Sigmoid colon (tissue), 7 donors: ENCODE data around the gene EXOC1. TPM values are rescaled to one million over a fixed set of nuclear protein-coding genes. Genes with fewer than 3 reads are reported as not detected.

Source experiments
- DNase-seq: peaks from one replicate; pipeline ENCODE4 v3.0.0-alpha.2; 2019
- H3K27ac ChIP-seq, 4 donors: fragments of 200-600 bp; sonication (generic); one replicate each; pipeline ENCODE4 v1.5.1; 2016 to 2019; ENCODE audit warnings: mild to moderate bottlenecking in 1 of 4
- H3K27me3 ChIP-seq, 3 donors: fragments of 200-600 bp; sonication (generic); one replicate each; pipeline ENCODE4 v1.5.1; 2019; ENCODE audit warnings: mild to moderate bottlenecking in 1 of 3
- H3K36me3 ChIP-seq, 4 donors: fragments of 200-600 bp; sonication (generic); one replicate each; pipeline ENCODE4 v1.5.1; 2016 to 2019
- H3K4me1 ChIP-seq, 4 donors: fragments of 200-600 bp; sonication (generic); one replicate each; pipeline ENCODE4 v1.5.1; 2017 to 2019
- H3K4me3 ChIP-seq, 4 donors: fragments of 200-600 bp; sonication (generic); one replicate each; pipeline ENCODE4 v1.5.1; 2017 to 2019; ENCODE audit warnings: mild to moderate bottlenecking in 2 of 4, moderate library complexity in 1 of 4
- H3K9me3 ChIP-seq, 4 donors: fragments of 200-600 bp in 3 of 4; sonication (generic) in 3 of 4; one replicate each; pipeline versions ENCODE4 v1.5.1 to v1.6.1; 2013 to 2019
- EP300 ChIP-seq, 4 donors: sonication (generic); formaldehyde crosslinking; IDR thresholded peaks; one replicate each; pipeline ENCODE4 v1.6.1; 2017; ENCODE audit warnings: antibody characterized with exemption in 4 of 4
- POLR2A ChIP-seq, 2 donors: fragments of 450-650 bp; IDR thresholded peaks; one replicate each; pipeline ENCODE4 v1.6.1; 2016; ENCODE audit warnings: antibody characterized with exemption in 2 of 2, mild to moderate bottlenecking in 2 of 2, moderate library complexity in 2 of 2
- POLR2AphosphoS5 ChIP-seq, 4 donors: sonication (generic); formaldehyde crosslinking; IDR thresholded peaks; one replicate each; pipeline ENCODE4 v1.6.1; 2017; ENCODE audit warnings: antibody characterized with exemption in 4 of 4
- WGBS, 2 donors: extraction: QIAGEN DNeasy Blood & Tissue Kit; methylation state at CpG; one replicate each; pipeline ENCODE4 v1.1.7; 2013; 5-methylcytosine and 5-hydroxymethylcytosine counted together
- intact Hi-C: fragments of 100-400 bp; cut with DNase I; formaldehyde crosslinking; loops from one replicate; pipeline ENCODE4 v1.15.1; 2023
- polyA plus RNA-seq, 3 donors: library from polyadenylated mRNA; stranded (reverse); fragments of 200-250 nt; gene quantifications; one replicate each; pipeline ENCODE4 v1.2.3, GENCODE V29; 2013
- total RNA-seq, 4 donors: library from RNA; depleted of rRNA; stranded (reverse); fragments of >200 nt; gene quantifications; one replicate each; pipeline ENCODE4 v1.1.0, GENCODE V29; 2016
- TF ChIP-seq, protein P1 (sequence below), 4 experiments: fragments of 450-650 bp in 3 of 4; fragments of 200-600 bp in 1 of 4; IDR thresholded peaks; one replicate each; pipeline ENCODE4 v1.5.1; 2016 to 2019; ENCODE audit warnings: antibody characterized with exemption in 4 of 4, mild to moderate bottlenecking in 3 of 4, moderate library complexity in 2 of 4
- donor health status: healthy with polysubstance abuse.
- donor health status: Bipolar disorder and iron deficiency.
- donor health status: healthy.

The EXOC1 gene
- total and polyA plus RNA-seq, 7 donors, result 14.5 to 49.0 (median 18.3) TPM

DNA sequence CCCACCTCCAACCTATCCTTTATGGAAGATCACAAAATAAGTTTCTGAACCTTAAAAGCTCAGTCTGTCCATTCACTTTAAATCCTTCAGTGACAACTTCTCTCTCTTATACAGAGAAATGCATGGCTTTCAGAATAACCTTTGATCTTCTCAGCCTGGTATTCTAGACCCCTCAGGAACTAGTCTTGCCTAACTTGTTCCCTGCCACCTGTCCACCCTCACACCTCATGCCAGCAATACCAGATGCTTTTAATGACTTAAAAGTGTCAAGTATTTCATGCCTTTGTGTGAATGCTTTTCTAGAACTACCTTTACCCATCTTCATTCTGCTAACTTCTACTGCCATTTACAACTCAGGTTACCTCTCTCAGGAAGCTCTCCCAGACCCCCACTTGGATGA, 26.5 kb upstream of the EXOC1 start:
- TF ChIP-seq, protein P1, sequence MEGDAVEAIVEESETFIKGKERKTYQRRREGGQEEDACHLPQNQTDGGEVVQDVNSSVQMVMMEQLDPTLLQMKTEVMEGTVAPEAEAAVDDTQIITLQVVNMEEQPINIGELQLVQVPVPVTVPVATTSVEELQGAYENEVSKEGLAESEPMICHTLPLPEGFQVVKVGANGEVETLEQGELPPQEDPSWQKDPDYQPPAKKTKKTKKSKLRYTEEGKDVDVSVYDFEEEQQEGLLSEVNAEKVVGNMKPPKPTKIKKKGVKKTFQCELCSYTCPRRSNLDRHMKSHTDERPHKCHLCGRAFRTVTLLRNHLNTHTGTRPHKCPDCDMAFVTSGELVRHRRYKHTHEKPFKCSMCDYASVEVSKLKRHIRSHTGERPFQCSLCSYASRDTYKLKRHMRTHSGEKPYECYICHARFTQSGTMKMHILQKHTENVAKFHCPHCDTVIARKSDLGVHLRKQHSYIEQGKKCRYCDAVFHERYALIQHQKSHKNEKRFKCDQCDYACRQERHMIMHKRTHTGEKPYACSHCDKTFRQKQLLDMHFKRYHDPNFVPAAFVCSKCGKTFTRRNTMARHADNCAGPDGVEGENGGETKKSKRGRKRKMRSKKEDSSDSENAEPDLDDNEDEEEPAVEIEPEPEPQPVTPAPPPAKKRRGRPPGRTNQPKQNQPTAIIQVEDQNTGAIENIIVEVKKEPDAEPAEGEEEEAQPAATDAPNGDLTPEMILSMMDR (IDR thresholded peaks at IDR 0.05), result no peak
- no peaks in the 10 kb centered on the region for H3K9me3 ChIP-seq
- no peaks in the 10 kb centered on the region for H3K27me3 ChIP-seq
- H3K36me3 ChIP-seq, result no peaks in the 10 kb centered on the region
- intact Hi-C loops, result no loop called here
- no peak overlapping the region for H3K4me3 ChIP-seq
- no peak overlapping the region for H3K27ac ChIP-seq
- no peak for DNase-seq
- H3K4me1 ChIP-seq, result no peaks in the 10 kb centered on the region

DNA sequence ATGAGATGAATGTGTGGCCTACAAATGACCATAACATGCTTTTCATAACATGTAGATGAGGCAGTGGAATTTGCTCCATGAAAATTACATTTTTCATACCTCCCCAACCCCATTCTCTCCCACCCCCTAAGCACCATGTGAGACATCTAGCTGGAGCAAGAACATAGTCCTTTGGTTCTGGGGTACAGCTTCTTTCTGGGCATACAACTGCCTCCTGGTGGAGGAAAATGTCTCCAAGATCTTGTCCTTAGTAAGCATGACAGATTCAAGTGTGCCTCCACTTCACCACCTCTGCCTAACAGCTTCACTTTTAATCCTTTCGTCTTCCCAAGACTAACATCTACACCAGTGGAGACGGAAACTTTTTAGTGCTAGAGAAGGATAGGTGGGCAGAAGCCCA, 25.9 kb upstream of the EXOC1 start:
- DNase-seq, result no peak
- H3K9me3 ChIP-seq, result no peaks in the 10 kb centered on the region
- 73 to 78% methylated on average over 2 of the region's 2 CpGs for WGBS, 2 donors
- H3K4me1 ChIP-seq, result no peaks in the 10 kb centered on the region
- H3K27ac ChIP-seq, result no peak overlapping the region
- H3K4me3 ChIP-seq, result no peak overlapping the region
- TF ChIP-seq POLR2AphosphoS5 (IDR thresholded peaks at IDR 0.05), result no peak
- TF ChIP-seq, protein P1 (IDR thresholded peaks at IDR 0.05), result no peak
- TF ChIP-seq EP300 (IDR thresholded peaks at IDR 0.05), result no peak
- no peak for TF ChIP-seq POLR2A (IDR thresholded peaks at IDR 0.05)
- no peaks in the 10 kb centered on the region for H3K36me3 ChIP-seq
- H3K27me3 ChIP-seq, result no peaks in the 10 kb centered on the region
- intact Hi-C loops, result no loop called here

DNA sequence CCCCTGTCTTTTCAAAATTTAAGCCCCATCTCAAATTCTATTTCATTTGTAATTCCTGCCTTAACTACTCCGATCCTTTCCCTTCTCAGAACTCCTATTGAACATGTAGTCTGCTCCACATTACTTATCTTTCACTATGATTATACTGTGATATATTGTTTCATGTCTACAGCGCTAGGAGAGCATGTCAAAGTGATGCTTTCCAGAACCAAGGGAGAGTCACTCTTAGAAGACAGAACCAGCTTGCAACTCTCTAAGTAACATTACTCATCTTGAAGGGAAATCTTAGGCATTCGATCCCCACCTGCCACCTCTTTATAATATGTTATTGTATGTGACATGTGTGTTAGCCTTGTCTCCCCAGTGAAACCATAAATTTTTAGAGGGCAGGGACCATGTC, 23.4 kb upstream of the EXOC1 start:
- Histone ChIP-seq H3K9me3 (no peaks in the 10 kb centered on the region), H3K4me3 (no peak overlapping the region), H3K4me1 (no peaks in the 10 kb centered on the region), H3K27me3 (no peaks in the 10 kb centered on the region), H3K27ac (no peak overlapping the region), H3K36me3 (no peaks in the 10 kb centered on the region)
- no peak for TF ChIP-seq EP300 (IDR thresholded peaks at IDR 0.05)
- TF ChIP-seq POLR2A (IDR thresholded peaks at IDR 0.05), result no peak
- TF ChIP-seq POLR2AphosphoS5 (IDR thresholded peaks at IDR 0.05), result no peak
- TF ChIP-seq, protein P1 (IDR thresholded peaks at IDR 0.05), result no peak
- intact Hi-C loops, result no loop called here
- WGBS, 2 donors, result 80 to 85% methylated on average over 3 of the region's 3 CpGs
- DNase-seq, result no peak

DNA sequence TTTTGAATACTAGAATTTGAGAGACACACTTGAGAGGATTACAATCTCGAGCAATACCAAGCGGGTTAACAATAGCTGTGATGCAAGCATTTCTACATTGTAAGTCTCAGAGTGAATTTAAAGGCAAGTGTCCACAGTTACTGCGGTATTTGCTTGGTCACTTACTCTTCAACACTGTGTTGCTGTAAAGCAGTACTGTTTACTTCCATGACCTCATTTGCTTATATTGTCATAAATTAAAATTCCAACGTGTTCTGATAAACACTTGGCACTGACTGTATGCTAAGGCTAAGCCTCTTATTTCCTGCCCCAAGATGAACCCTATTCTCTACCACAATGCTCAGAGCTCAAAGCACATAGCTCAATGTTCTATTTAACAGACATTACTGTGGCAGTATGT, 22.7 kb upstream of the EXOC1 start:
- Histone ChIP-seq H3K4me1 (no peaks in the 10 kb centered on the region), H3K4me3 (no peak overlapping the region), H3K36me3 (no peaks in the 10 kb centered on the region), H3K9me3 (no peaks in the 10 kb centered on the region), H3K27me3 (no peaks in the 10 kb centered on the region), H3K27ac (no peak overlapping the region)
- no peak for DNase-seq
- 56 to 57% methylated on average over 4 of the region's 4 CpGs for whole genome bisulfite sequencing, 2 donors
- TF ChIP-seq EP300 (IDR thresholded peaks at IDR 0.05), result no peak
- intact Hi-C loops, result no loop called here

DNA sequence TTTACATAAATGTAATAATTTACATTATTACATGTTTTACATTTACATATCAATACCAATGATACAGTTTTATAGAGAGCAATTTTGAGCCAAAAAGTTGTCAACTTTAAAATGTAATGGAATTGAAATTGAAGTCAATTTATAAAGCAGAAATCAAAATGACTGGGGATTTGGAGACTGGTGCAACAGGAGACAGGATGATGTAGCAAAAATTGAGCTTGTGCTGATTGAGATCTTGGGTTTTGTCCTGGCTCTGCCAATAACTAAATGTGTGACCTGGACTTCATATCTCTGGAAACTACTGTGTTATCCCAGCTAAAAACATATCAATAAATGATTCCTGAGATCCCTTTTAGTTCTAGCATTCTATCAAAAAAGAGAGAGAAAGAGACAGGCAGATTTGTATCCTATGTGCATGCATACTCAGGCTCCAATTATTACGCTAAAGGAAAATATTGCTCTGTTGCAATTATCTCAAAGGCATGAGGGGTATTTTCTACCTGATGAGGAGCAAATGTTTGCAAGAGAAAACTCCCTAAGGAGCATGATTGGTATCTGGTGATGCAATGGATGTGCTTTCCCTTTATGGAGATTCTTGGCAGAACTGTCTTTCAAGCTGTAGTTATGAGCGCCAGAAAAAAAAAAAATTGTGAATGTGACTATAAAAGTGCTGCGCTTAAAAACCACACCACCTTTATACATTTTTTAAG, 19.2 kb upstream of the EXOC1 start:
- DNase-seq, result no peak
- TF ChIP-seq EP300 (IDR thresholded peaks at IDR 0.05), result no peak
- TF ChIP-seq POLR2A (IDR thresholded peaks at IDR 0.05), result no peak
- no peak for TF ChIP-seq POLR2AphosphoS5 (IDR thresholded peaks at IDR 0.05)
- TF ChIP-seq, protein P1 (IDR thresholded peaks at IDR 0.05), result no peak
- Histone ChIP-seq H3K4me3 (no peak overlapping the region), H3K27ac (no peak overlapping the region), H3K27me3 (no peaks in the 10 kb centered on the region), H3K4me1 (no peaks in the 10 kb centered on the region), H3K9me3 (no peaks in the 10 kb centered on the region), H3K36me3 (no peaks in the 10 kb centered on the region)
- 94 to 95% methylated on average over 3 of the region's 3 CpGs for WGBS, 2 donors
- intact Hi-C loops, result no loop called here
